Gastrocnemius medialis (tissue), 4 donors: Measurements from ENCODE around the gene ITIH1. TPM values are rescaled to one million over a fixed set of nuclear protein-coding genes. Genes with fewer than 3 reads are reported as not detected.

Source experiments
- ATAC-seq, 2 donors: fragments of 150-250 bp; one replicate each; pipeline ENCODE4 v1.9.1; 2016
- DNase-seq, 2 donors: peaks; one replicate each; pipeline ENCODE4 v3.0.0-alpha.2; 2019
- H3K27ac ChIP-seq, 4 donors: fragments of 200-600 bp; sonication (generic); 1 replicate in 1 of 4; 2 replicates in 3 of 4; pipeline ENCODE4 v1.5.1; 2016 to 2018; ENCODE audit warnings: mild to moderate bottlenecking in 2 of 4, moderate library complexity in 1 of 4
- H3K27me3 ChIP-seq, 3 donors: fragments of 200-600 bp; sonication (generic) in 2 of 3; 1 replicate in 1 of 3; 2 replicates in 2 of 3; pipeline versions ENCODE4 v1.5.1 to v1.6.0; 2016 to 2019; ENCODE audit warnings: mild to moderate bottlenecking in 1 of 3, moderate library complexity in 1 of 3
- H3K36me3 ChIP-seq, 2 donors: fragments of 200-600 bp; sonication (generic) in 1 of 2; one replicate each; pipeline ENCODE4 v1.5.1; 2017 to 2018
- H3K4me1 ChIP-seq, 2 donors: fragments of 200-600 bp; sonication (generic) in 1 of 2; one replicate each; pipeline ENCODE4 v1.5.1; 2016 to 2017; ENCODE audit warnings: mild to moderate bottlenecking in 2 of 2
- H3K4me3 ChIP-seq, 4 donors: fragments of 200-600 bp; sonication (generic) in 3 of 4; 1 replicate in 1 of 4; 2 replicates in 3 of 4; pipeline ENCODE4 v1.5.1; 2016 to 2019; ENCODE audit warnings: mild to moderate bottlenecking in 2 of 4
- H3K9me3 ChIP-seq, 3 donors: fragments of 200-600 bp; sonication (generic) in 2 of 3; 1 replicate in 1 of 3; 2 replicates in 2 of 3; pipeline ENCODE4 v1.5.1; 2016 to 2019
- CTCF ChIP-seq, 5 experiments: fragments of 450-650 bp in 3 of 5; fragments of 200-600 bp in 2 of 5; sonication (generic) in 2 of 5; IDR thresholded peaks in 4 of 5; conservative IDR thresholded peaks in 1 of 5; 1 replicate in 4 of 5; 2 replicates in 1 of 5; pipeline ENCODE4 v1.5.1; 2016 to 2019; ENCODE audit warnings: antibody characterized with exemption in 5 of 5, mild to moderate bottlenecking in 3 of 5, moderate library complexity in 3 of 5
- POLR2A ChIP-seq, 2 donors: fragments of 450-650 bp; IDR thresholded peaks; one replicate each; pipeline ENCODE4 v1.6.1; 2017; ENCODE audit warnings: antibody characterized with exemption in 2 of 2, mild to moderate bottlenecking in 2 of 2, moderate library complexity in 2 of 2
- in situ Hi-C, 4 donors: fragments of 200-750 bp; cut with MboI; loops; one replicate each; pipeline versions ENCODE4 v1.15.0 to v1.8.0; 2017; ENCODE audit warnings: low sequenced_read_pairs in 4 of 4
- intact Hi-C: fragments of 100-400 bp; cut with DNase I; formaldehyde crosslinking; loops from one replicate; pipeline ENCODE4 v1.15.1; 2023; ENCODE audit warnings: low total_unique reads
- total RNA-seq, 4 donors: library from RNA; depleted of rRNA; stranded (reverse); fragments of >200 nt; gene quantifications; one replicate each; pipeline versions ENCODE4 v1.1.0 to v1.2.3, GENCODE V29; 2016

ITIH1 gene
- total RNA-seq, 4 donors from 2014 or later, result 0.72 to 2.1 TPM; not detected in 2

DNA sequence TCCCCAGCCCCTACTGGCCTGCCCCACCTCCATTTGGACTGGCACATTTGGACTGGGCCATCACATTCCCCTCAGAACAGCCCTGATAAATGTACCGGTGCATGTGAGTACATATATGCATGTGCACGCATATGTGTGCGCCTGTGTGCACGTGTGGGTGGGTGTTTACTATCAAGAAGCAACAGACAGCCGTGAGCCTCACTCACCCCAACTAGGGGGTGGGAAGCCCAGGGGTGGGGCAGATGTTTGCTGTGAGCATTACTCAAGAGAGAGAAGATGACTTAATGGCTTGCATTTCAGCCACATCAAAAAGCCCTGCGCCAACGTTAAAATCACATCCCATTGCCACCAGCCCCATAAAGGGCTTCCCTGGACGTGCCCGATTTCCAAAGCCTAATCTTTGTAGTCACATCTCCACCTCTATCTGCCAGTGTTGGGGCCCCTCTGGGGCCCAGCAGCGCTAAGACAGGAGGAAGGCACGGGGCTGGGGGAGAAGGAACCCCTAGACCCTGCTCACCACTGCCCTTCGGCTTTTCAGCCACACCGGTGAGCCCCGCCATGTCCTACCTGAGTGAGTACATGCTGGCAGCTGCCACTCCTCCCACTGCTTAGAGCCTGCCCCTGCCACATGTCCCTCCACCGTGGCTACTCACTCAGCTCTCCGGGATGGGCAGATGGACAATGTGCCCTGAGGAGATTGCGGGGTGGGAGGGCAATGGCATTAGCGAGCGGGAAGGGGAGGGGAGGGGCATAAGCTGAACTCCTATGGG is 28.1 kb downstream of the ITIH1 start:
- DNase-seq (no peak), ATAC-seq (no peak)
- in situ Hi-C loops (no loop called here), intact Hi-C loops (no loop called here)
- Histone ChIP-seq H3K36me3 (no peaks in the 10 kb centered on the region), H3K27ac (no peak overlapping the region), H3K4me1 (no peaks in the 10 kb centered on the region), H3K4me3 (no peak overlapping the region), H3K9me3 (no peaks in the 10 kb centered on the region), H3K27me3 (no peaks in the 10 kb centered on the region)
- no peak for TF ChIP-seq POLR2A (IDR thresholded peaks at IDR 0.05)
- no peak for TF ChIP-seq CTCF (IDR thresholded peaks at IDR 0.05 in 4 of 5, conservative IDR thresholded peaks at IDR 0.05 in 1 of 5)

- DNase-seq (no peak), ATAC-seq (no peak)
- Histone ChIP-seq H3K9me3 (no peaks in the 10 kb centered on the region), H3K4me1 (peaks cover 0 to 3% of the 10 kb centered on the region in 2 donors), H3K27me3 (no peaks in the 10 kb centered on the region), H3K36me3 (peaks cover 0 to 11% of the 10 kb centered on the region in 2 donors), H3K4me3 (no peak overlapping the region), H3K27ac (no peak overlapping the region)
- intact Hi-C loops (no loop called here), in situ Hi-C loops (no loop called here)
- TF ChIP-seq POLR2A (IDR thresholded peaks at IDR 0.05) (no peak), CTCF (IDR thresholded peaks at IDR 0.05 in 4 of 5, conservative IDR thresholded peaks at IDR 0.05 in 1 of 5) (no peak)
Measured at GRCh38 chr3:52809149-52809548, 31.8 kb downstream of the ITIH1 start.

- ATAC-seq, result no peak
- Histone ChIP-seq H3K27ac (no peak overlapping the region), H3K36me3 (peaks cover 0 to 18% of the 10 kb centered on the region in 2 donors), H3K4me3 (no peak overlapping the region), H3K9me3 (no peaks in the 10 kb centered on the region), H3K4me1 (peaks cover 0 to 3% of the 10 kb centered on the region in 2 donors), H3K27me3 (no peaks in the 10 kb centered on the region)
- in situ Hi-C loops (no loop called here), intact Hi-C loops (no loop called here)
- no peak for DNase-seq
- no peak for TF ChIP-seq CTCF (IDR thresholded peaks at IDR 0.05 in 4 of 5, conservative IDR thresholded peaks at IDR 0.05 in 1 of 5)
- no peak for TF ChIP-seq POLR2A (IDR thresholded peaks at IDR 0.05)
Measured at GRCh38 chr3:52809662-52810377, 32.4 kb downstream of the ITIH1 start.

DNA sequence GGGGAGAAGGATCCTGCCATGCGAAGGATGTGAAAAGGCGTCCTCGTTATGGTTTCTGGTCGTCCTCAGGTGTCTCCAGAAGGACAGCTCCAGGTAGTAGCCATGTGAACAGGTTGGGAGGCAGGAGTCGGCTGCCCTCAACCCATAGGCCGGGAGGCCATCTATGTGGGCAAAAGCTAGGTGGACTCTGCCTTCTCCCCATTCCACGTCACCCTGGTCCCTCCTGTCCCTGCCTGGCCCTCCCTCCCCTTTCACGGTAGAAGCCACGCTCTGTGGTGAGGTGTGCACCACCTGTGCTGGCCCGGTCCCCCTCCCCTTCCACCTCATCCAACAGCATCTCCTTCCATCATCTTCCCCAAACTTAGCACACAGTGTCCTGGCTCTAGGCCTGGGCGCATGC is 33.5 kb downstream of the ITIH1 start:
- Histone ChIP-seq H3K9me3 (no peaks in the 10 kb centered on the region), H3K4me3 (no peak overlapping the region), H3K27ac (peak overlapping the region in 2 of 4 donors; percentile 9 to 16), H3K4me1 (peaks cover 0 to 3% of the 10 kb centered on the region in 2 donors), H3K36me3 (peaks cover 0 to 22% of the 10 kb centered on the region in 2 donors), H3K27me3 (no peaks in the 10 kb centered on the region)
- ATAC-seq, result peak; percentile 14 to 41
- DNase-seq, result no peak
- intact Hi-C loops (no loop called here), in situ Hi-C loops (no loop called here)
- TF ChIP-seq POLR2A (IDR thresholded peaks at IDR 0.05) (no peak), CTCF (IDR thresholded peaks at IDR 0.05 in 4 of 5, conservative IDR thresholded peaks at IDR 0.05 in 1 of 5) (no peak)
